ENCODE data around the gene TEKT1. TPM values are rescaled to one million over a fixed set of nuclear protein-coding genes. Genes with fewer than 3 reads are reported as not detected.

The TEKT1 gene
- total RNA-seq, 2 donors from 2014 or later = not detected

GRCh38 chr17:6749519-6749918 is 82.0 kb downstream of the TEKT1 start:
- H3K27me3 ChIP-seq = no peaks in the 10 kb centered on the region
- TF ChIP-seq CTCF (IDR thresholded peaks at IDR 0.05) (no peak), POLR2A (IDR thresholded peaks at IDR 0.05) (no peak)
- intact Hi-C loops (cut with DNase I) = no loop called here
- no peak for ATAC-seq
- DNase-seq = no peak
- no peak overlapping the region for H3K27ac ChIP-seq
- no peak overlapping the region for H3K4me3 ChIP-seq
- H3K9me3 ChIP-seq = no peaks in the 10 kb centered on the region
- no peaks in the 10 kb centered on the region for H3K36me3 ChIP-seq (replicated peaks in 1 of 2; ENCODE audit: insufficient read depth in 1 of 2, low read depth in 2 of 2)
- WGBS, 2 donors = 76 to 80% methylated on average over 6 of the region's 6 CpGs
- no peaks in the 10 kb centered on the region for H3K4me1 ChIP-seq

- Histone ChIP-seq H3K4me1 (no peaks in the 10 kb centered on the region), H3K9me3 (no peaks in the 10 kb centered on the region), H3K36me3 (replicated peaks in 1 of 2; ENCODE audit: insufficient read depth in 1 of 2, low read depth in 2 of 2) (no peaks in the 10 kb centered on the region), H3K4me3 (no peak overlapping the region), H3K27me3 (no peaks in the 10 kb centered on the region), H3K27ac (no peak overlapping the region)
- no peak for TF ChIP-seq POLR2A (IDR thresholded peaks at IDR 0.05)
- no peak for TF ChIP-seq CTCF (IDR thresholded peaks at IDR 0.05)
- no peak for ATAC-seq
- DNase-seq = no peak
- intact Hi-C loops (cut with DNase I) = no loop called here
These were observed 82.9 kb downstream of the TEKT1 start for GRCh38 chr17:6748617-6749016.

Small RNA genes lying within 50 kb of the gene (small RNA-seq; reads per million reads assigned to genes)
- not detected for gene AC004706.2

Other genes starting within 250 kb of the TEKT1 start
- gene KIAA0753, start 191.0 kb downstream of the TEKT1 start, total RNA-seq = 10 to 100 TPM in 1 of 2 donors, 1 to 10 TPM in 1; 6.9 to 13.5 TPM
- gene TXNDC17, start 190.7 kb downstream of the TEKT1 start, total RNA-seq = 10 to 100 TPM; 17.1 to 37.6 TPM
- gene MED31, start 180.1 kb downstream of the TEKT1 start, total RNA-seq = 1 to 10 TPM; 6.2 to 9.9 TPM
- 1 to 10 TPM; 3.3 to 6.2 TPM for gene C17orf100, start 180.0 kb downstream of the TEKT1 start, total RNA-seq
- gene SLC13A5, start 118.4 kb downstream of the TEKT1 start, total RNA-seq = not detected
- 1 to 10 TPM; 4.2 to 4.6 TPM for gene XAF1, start 75.7 kb downstream of the TEKT1 start, total RNA-seq
- not detected for gene FBXO39, start 55.5 kb downstream of the TEKT1 start, total RNA-seq
- not detected for gene ALOX12, start 164.3 kb upstream of the TEKT1 start, total RNA-seq
- 10 to 100 TPM in 1 of 2 donors, 1 to 10 TPM in 1; 9.9 to 87.4 TPM for gene RNASEK, start 180.9 kb upstream of the TEKT1 start, total RNA-seq
- 1 to 10 TPM; 1.6 to 8.9 TPM for gene BCL6B, start 191.3 kb upstream of the TEKT1 start, total RNA-seq
- 1 to 10 TPM in 1 of 2 donors, not detected in 1; 1.6 TPM for gene SLC16A13, start 204.3 kb upstream of the TEKT1 start, total RNA-seq
- gene SLC16A11, start 212.4 kb upstream of the TEKT1 start, total RNA-seq = 10 to 100 TPM in 1 of 2 donors, 1 to 10 TPM in 1; 4.2 to 10.9 TPM
- gene CLEC10A, start 248.5 kb upstream of the TEKT1 start, total RNA-seq = 1 to 10 TPM in 1 of 2 donors, under 1 TPM in 1; 0.33 to 1.0 TPM